ENCODE data around the gene XIRP1.
"Not testable (repeated sequence)": the region's sequence is repeated elsewhere in the genome, so short reads cannot be mapped to it uniquely, and the experiment has no call there.

XIRP1 gene

GRCh38 chr3:39192490-39193092 is at the start of gene XIRP1:
Gene XIRP1, minus strand, starts transcription at chr3:39192595. Its CDS starts 3,150 bp downstream, at chr3:39189445.
- no peak for DNase-seq

- DNase-seq: no peak
Measured at GRCh38 chr3:39241561-39241960, 49.2 kb upstream of the XIRP1 start.

- DNase-seq: no peak
Measured at GRCh38 chr3:39237027-39237426, 44.6 kb upstream of the XIRP1 start.

GRCh38 chr3:39234651-39235050 is 42.3 kb upstream of the XIRP1 start:
- peak; percentile 61 for DNase-seq

- no peak for DNase-seq
Measured at GRCh38 chr3:39232859-39233258, 40.5 kb upstream of the XIRP1 start.

- no peak for DNase-seq
Measured at GRCh38 chr3:39230453-39230852, 38.1 kb upstream of the XIRP1 start.

GRCh38 chr3:39228496-39228895 is 36.1 kb upstream of the XIRP1 start:
- no peak for DNase-seq

- not testable (repeated sequence) for DNase-seq
Measured at GRCh38 chr3:39227596-39227995, 35.2 kb upstream of the XIRP1 start.

- no peak for DNase-seq
Measured at GRCh38 chr3:39226106-39226741, 33.8 kb upstream of the XIRP1 start.

- DNase-seq: no peak
Measured at GRCh38 chr3:39224288-39224687, 31.9 kb upstream of the XIRP1 start.

- no peak for DNase-seq
Measured at GRCh38 chr3:39222939-39223338, 30.5 kb upstream of the XIRP1 start.

- DNase-seq: peak; percentile 24
Measured at GRCh38 chr3:39222462-39222861, 30.1 kb upstream of the XIRP1 start.

- no peak for DNase-seq
Measured at GRCh38 chr3:39221141-39221530, 28.7 kb upstream of the XIRP1 start.

GRCh38 chr3:39220407-39221140 is 28.2 kb upstream of the XIRP1 start:
- no peak for DNase-seq

GRCh38 chr3:39219702-39220101 is 27.3 kb upstream of the XIRP1 start:
- no peak for DNase-seq

- no peak for DNase-seq
Measured at GRCh38 chr3:39216176-39216790, 23.9 kb upstream of the XIRP1 start.

GRCh38 chr3:39213613-39214012 is 21.2 kb upstream of the XIRP1 start:
- DNase-seq: no peak

- no peak for DNase-seq
Measured at GRCh38 chr3:39212665-39213064, 20.3 kb upstream of the XIRP1 start.

- no peak for DNase-seq
Measured at GRCh38 chr3:39211332-39212130, 19.1 kb upstream of the XIRP1 start.

- DNase-seq: no peak
Measured at GRCh38 chr3:39210078-39210477, 17.7 kb upstream of the XIRP1 start.

- no peak for DNase-seq
Measured at GRCh38 chr3:39209329-39209970, 17.1 kb upstream of the XIRP1 start.

- peak; percentile 61 for DNase-seq
Measured at GRCh38 chr3:39208463-39209055, 16.2 kb upstream of the XIRP1 start.

Measured in CD4-positive, alpha-beta T cell treated with Interleukin-12 subunit alpha and Interleukin-12 subunit beta, for 1 hour (primary cell).